ENCODE measurements around the gene COL7A1. TPM values are rescaled to one million over a fixed set of nuclear protein-coding genes. Genes with fewer than 3 reads are reported as not detected.

The COL7A1 gene
- total RNA-seq, 1 donor from 2014 or later, result 62.0 TPM

DNA sequence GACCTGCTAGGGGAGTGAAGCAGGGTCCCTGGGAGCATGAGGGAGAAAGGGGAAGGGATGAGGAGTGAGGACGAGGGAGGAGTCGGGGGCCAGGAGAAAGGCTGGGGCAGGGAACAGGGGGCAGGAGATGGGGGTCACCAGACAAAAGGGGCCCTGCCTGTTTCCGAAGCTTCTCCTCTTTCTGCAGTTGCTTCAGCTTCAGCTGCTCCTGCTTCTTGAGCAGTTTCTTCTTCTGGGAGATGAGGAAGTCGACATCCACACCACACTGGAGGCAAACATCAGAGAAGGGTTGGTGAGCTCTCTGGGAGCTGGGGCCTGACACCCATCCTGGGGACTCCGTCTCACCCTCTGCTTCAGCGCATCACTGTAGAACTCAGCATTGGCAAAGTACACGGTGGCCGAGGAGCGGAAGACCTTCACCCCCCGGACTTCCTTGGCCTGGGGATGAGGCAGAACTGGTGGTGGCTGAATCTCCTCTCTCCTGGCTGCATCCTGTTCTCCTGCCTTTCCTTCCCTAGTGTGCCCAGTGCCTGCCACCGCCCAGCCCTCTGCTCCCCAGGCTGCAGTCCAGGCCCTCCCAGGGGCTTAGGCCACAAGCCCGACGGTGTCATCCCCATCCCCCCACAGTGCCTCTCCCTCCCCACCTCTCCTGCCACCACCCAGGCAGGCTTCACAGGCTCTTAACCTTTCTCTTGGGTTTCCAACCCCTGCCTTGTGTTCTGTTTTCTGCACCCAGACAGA, 33.3 kb upstream of the COL7A1 start:
- Mint-ChIP-seq H3K9me3 (ENCODE audit: unreplicated experiment) (peaks cover 2% of the 10 kb centered on the region), H3K4me3 (ENCODE audit: unreplicated experiment) (no peak overlapping the region), H3K36me3 (ENCODE audit: unreplicated experiment) (no peaks in the 10 kb centered on the region), H3K4me1 (ENCODE audit: low read depth, unreplicated experiment) (no peaks in the 10 kb centered on the region), H3K27ac (ENCODE audit: unreplicated experiment) (no peak overlapping the region), H3K27me3 (ENCODE audit: unreplicated experiment) (peaks cover 7% of the 10 kb centered on the region)
- TF ChIP-seq, protein P1, sequence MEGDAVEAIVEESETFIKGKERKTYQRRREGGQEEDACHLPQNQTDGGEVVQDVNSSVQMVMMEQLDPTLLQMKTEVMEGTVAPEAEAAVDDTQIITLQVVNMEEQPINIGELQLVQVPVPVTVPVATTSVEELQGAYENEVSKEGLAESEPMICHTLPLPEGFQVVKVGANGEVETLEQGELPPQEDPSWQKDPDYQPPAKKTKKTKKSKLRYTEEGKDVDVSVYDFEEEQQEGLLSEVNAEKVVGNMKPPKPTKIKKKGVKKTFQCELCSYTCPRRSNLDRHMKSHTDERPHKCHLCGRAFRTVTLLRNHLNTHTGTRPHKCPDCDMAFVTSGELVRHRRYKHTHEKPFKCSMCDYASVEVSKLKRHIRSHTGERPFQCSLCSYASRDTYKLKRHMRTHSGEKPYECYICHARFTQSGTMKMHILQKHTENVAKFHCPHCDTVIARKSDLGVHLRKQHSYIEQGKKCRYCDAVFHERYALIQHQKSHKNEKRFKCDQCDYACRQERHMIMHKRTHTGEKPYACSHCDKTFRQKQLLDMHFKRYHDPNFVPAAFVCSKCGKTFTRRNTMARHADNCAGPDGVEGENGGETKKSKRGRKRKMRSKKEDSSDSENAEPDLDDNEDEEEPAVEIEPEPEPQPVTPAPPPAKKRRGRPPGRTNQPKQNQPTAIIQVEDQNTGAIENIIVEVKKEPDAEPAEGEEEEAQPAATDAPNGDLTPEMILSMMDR (IDR thresholded peaks at IDR 0.05; ENCODE audit: partially characterized antibody, unreplicated experiment), result no peak
- DNase-seq, result no peak

DNA sequence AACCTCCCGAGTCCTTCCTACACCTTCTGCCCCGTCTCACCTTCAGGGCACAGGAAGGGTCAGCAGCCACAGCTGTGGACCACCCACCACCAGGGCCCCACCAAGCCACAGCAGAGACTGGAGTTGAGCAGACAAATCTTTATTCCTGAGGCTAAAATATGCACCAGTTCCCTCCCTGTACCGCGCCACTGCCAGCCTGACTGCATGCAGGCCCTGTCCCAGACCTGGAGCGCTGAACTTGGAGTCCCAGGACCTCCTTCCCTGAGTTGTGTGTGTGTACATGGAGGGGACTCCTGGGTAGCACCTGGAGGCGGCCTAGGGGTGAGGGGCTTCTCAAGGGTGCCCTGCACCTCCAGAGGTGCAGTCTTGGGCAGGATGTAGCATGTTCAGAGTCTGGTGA, 30.5 kb upstream of the COL7A1 start:
- Mint-ChIP-seq H3K4me3 (ENCODE audit: unreplicated experiment) (no peak overlapping the region), H3K27ac (ENCODE audit: unreplicated experiment) (no peak overlapping the region), H3K27me3 (ENCODE audit: unreplicated experiment) (peaks cover 7% of the 10 kb centered on the region), H3K9me3 (ENCODE audit: unreplicated experiment) (peaks cover 2% of the 10 kb centered on the region), H3K36me3 (ENCODE audit: unreplicated experiment) (no peaks in the 10 kb centered on the region), H3K4me1 (ENCODE audit: low read depth, unreplicated experiment) (no peaks in the 10 kb centered on the region)
- TF ChIP-seq, protein P1 (IDR thresholded peaks at IDR 0.05; ENCODE audit: partially characterized antibody, unreplicated experiment), result no peak
- DNase-seq, result no peak

DNA sequence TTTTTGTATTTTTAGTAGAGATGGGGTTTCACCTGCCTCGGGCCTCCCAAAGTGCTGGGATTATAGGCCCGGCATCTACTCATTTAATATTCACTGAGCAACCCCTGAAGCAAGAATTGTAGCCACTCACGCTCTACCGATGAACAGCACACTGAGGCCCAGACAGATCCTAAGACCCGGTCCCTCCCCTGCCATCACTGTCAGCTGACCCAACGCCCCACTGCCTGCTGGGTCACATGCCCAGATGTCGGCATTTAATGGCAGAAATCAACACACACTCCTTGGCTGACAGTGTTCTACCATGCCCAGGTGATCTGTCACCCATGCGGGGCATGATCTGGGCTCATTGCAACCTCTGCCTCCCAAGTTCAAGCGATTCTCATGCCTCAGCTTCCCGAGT, 29.6 kb upstream of the COL7A1 start:
- Mint-ChIP-seq H3K4me1 (ENCODE audit: low read depth, unreplicated experiment) (no peaks in the 10 kb centered on the region), H3K27ac (ENCODE audit: unreplicated experiment) (no peak overlapping the region), H3K9me3 (ENCODE audit: unreplicated experiment) (peaks cover 2% of the 10 kb centered on the region), H3K36me3 (ENCODE audit: unreplicated experiment) (no peaks in the 10 kb centered on the region), H3K27me3 (ENCODE audit: unreplicated experiment) (peaks cover 7% of the 10 kb centered on the region), H3K4me3 (ENCODE audit: unreplicated experiment) (no peak overlapping the region)
- TF ChIP-seq, protein P1 (IDR thresholded peaks at IDR 0.05; ENCODE audit: partially characterized antibody, unreplicated experiment), result no peak
- DNase-seq, result no peak

DNA sequence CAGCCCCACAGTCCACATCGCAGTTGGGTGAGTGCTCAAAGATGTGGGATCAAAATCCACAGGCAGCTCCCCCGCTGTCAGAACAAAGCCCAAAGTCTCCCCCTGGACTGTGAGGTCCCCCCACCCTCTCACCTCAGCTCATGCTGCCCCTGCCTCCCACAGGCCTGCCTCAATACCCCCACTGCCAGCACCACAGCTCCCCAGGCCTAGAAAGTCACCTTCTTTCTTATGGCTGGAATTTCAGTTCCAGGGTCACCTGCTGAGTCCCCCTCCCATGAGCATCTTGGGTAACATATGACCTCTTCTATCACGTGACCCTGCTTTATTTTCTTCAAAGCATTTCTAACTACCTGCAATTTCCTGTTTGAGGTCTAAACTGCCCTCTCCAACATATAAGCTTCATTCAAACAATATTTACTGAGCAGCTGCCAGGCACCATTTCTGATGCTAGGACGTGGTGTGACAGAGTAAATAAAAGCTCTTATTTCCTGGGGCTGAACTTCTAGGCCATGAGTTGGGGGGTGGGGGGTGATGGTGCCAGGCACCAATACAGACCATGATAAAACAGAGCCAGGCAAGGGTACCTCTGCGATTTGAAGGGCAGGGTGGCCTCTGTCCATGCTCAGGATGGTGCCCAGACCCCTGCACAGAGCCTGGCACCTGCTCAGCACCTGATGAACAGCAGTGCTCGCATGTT, 28.9 kb upstream of the COL7A1 start:
- Mint-ChIP-seq H3K4me1 (ENCODE audit: low read depth, unreplicated experiment) (no peaks in the 10 kb centered on the region), H3K27ac (ENCODE audit: unreplicated experiment) (no peak overlapping the region), H3K9me3 (ENCODE audit: unreplicated experiment) (peaks cover 3% of the 10 kb centered on the region), H3K36me3 (ENCODE audit: unreplicated experiment) (no peaks in the 10 kb centered on the region), H3K4me3 (ENCODE audit: unreplicated experiment) (no peak overlapping the region), H3K27me3 (ENCODE audit: unreplicated experiment) (peaks cover 6% of the 10 kb centered on the region)
- TF ChIP-seq, protein P1 (IDR thresholded peaks at IDR 0.05; ENCODE audit: partially characterized antibody, unreplicated experiment), result no peak
- no peak for DNase-seq

DNA sequence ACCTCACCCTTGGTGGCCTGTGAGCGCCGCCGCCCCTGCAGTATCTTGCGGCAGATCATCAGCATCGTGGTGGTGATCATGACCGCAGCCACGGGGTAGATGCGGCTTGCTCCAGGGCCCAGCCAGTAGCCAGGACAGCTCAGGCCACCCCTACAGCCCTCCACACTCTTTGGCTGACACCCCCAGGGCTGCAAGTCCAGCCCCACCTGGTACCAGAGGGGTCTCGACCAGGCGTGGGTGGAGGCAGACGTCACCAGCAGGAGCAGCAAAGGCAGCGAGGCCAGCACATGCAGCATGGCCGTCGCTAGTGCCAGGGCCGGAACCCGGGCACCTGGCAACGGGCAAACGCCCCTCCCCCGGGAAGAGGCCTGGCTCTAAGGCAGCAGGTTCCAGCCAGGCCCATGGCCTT, 26.3 kb upstream of the COL7A1 start, which contains the start of gene TMEM89:
Gene TMEM89 (minus strand): TSS at position 309 of the 409 bp plus-strand sequence. CDS start 13 bp downstream, at position 296.
- H3K4me1 Mint-ChIP-seq (ENCODE audit: low read depth, unreplicated experiment), result no peaks in the 10 kb centered on the region
- H3K27me3 Mint-ChIP-seq (ENCODE audit: unreplicated experiment), result peaks cover 2% of the 10 kb centered on the region
- H3K9me3 Mint-ChIP-seq (ENCODE audit: unreplicated experiment), result peaks cover 8% of the 10 kb centered on the region
- peaks cover 8% of the 10 kb centered on the region for H3K36me3 Mint-ChIP-seq (ENCODE audit: unreplicated experiment)
- DNase-seq, result no peak
- no peak within 1 kb of the TSS for H3K27ac Mint-ChIP-seq (ENCODE audit: unreplicated experiment)
- H3K4me3 Mint-ChIP-seq (ENCODE audit: unreplicated experiment), result no peak within 1 kb of the TSS
- TF ChIP-seq, protein P1 (IDR thresholded peaks at IDR 0.05; ENCODE audit: partially characterized antibody, unreplicated experiment), result no peak
